NB4 (cell line): ENCODE results near the gene ARSB.

Source experiments
- CTCF ChIP-seq: IDR thresholded peaks from one replicate; pipeline ENCODE4 v1.5.1; 2012; ENCODE audit warnings: low read depth, low read length
- TF ChIP-seq, protein P1 (sequence below): IDR thresholded peaks from 2 replicates; pipeline ENCODE4 v1.6.1; 2011; ENCODE audit warnings: low read depth, low read length

- no peak for TF ChIP-seq CTCF
- TF ChIP-seq, protein P1, sequence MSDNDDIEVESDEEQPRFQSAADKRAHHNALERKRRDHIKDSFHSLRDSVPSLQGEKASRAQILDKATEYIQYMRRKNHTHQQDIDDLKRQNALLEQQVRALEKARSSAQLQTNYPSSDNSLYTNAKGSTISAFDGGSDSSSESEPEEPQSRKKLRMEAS = no peak
Observed at GRCh38 chr5:78751872-78752271, 233.2 kb downstream of the ARSB start.
